Effector CD8-positive, alpha-beta T cell (primary cell): ENCODE results near the gene GAL.

Experiments
- DNase-seq: peaks from one replicate; lab custom pipeline; 2025; lab: John Stamatoyannopoulos, UW

Gene GAL

GRCh38 chr11:68680541-68681231 lies 3.7 kb upstream of the GAL start:
- no peak for DNase-seq

- DNase-seq, result no peak
Measured at GRCh38 chr11:68682531-68682961, 1.8 kb upstream of the GAL start.

- no peak for DNase-seq
Measured at GRCh38 chr11:68683121-68683520, 1.2 kb upstream of the GAL start.

- no peak for DNase-seq
Measured at GRCh38 chr11:68683536-68684384, 584 bp upstream of the GAL start.

GRCh38 chr11:68685656-68686380 lies 1.5 kb downstream of the GAL start:
- no peak for DNase-seq

GRCh38 chr11:68686486-68686885 lies 2.1 kb downstream of the GAL start:
- no peak for DNase-seq

- DNase-seq, result no peak
Measured at GRCh38 chr11:68687311-68687710, 3.0 kb downstream of the GAL start.

GRCh38 chr11:68687986-68688385 lies 3.6 kb downstream of the GAL start:
- no peak for DNase-seq

- no peak for DNase-seq
Measured at GRCh38 chr11:68688881-68689280, 4.5 kb downstream of the GAL start.

GRCh38 chr11:68689737-68690625 lies 5.6 kb downstream of the GAL start:
- DNase-seq, result no peak

- DNase-seq, result no peak
Measured at GRCh38 chr11:68690671-68691401, 6.5 kb downstream of the GAL start.

- DNase-seq, result no peak
Measured at GRCh38 chr11:68691402-68691784, 7.0 kb downstream of the GAL start.

- no peak for DNase-seq
Measured at GRCh38 chr11:68692115-68692514, 7.8 kb downstream of the GAL start.

GRCh38 chr11:68692871-68693483 lies 8.6 kb downstream of the GAL start:
- DNase-seq, result no peak

- no peak for DNase-seq
Measured at GRCh38 chr11:68693484-68693882, 9.1 kb downstream of the GAL start.

GRCh38 chr11:68694431-68695297 lies 10.3 kb downstream of the GAL start:
- no peak for DNase-seq

- no peak for DNase-seq
Measured at GRCh38 chr11:68695531-68695930, 11.2 kb downstream of the GAL start.

GRCh38 chr11:68698993-68699392 lies 14.6 kb downstream of the GAL start:
- no peak for DNase-seq

GRCh38 chr11:68704887-68705286 lies 20.5 kb downstream of the GAL start:
- no peak for DNase-seq

GRCh38 chr11:68707527-68707926 lies 23.2 kb downstream of the GAL start:
- DNase-seq, result no peak
